HG02973 (cell line): ENCODE measurements around the gene SIGLEC12.
"Not testable (repeated sequence)": the region's sequence is repeated elsewhere in the genome, so short reads cannot be mapped to it uniquely, and the experiment has no call there.

ENCODE experiments used
- ATAC-seq: cut with Tn5 transposase; IDR thresholded peaks from one replicate; pipeline ENCODE4 v1.9.1; 2021; ENCODE audit warnings: moderate library complexity; ENCODE audit not compliant: unreplicated experiment

The SIGLEC12 gene

DNA sequence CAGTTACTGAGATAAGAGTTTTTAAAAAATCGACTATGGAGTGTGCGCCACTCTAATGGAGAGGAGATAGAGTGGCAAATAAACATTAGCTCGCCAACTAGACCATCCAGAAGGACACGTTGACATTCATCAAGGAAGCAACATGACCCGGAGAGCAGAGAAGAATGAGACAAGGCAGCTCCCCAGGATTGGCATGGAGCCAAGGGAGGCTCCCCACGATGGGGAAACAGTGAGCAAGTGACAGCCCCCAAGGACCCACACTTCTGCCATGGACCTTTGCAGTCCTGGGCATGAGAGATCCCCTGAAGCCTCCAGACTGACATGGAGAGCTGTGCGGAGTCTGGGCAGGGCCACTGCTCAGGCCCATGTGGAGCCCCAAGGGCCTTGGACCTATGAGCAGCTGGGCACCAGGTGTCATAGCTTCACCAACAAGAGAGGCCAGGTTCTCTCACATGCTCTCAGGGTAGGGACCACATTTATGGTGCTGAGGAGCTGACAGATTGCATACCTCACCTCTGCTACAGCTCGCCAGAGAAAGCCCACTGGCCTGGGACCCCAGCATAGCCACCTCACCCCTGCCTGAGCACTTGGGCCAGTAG is 23.2 kb upstream of the SIGLEC12 start:
- ATAC-seq = no peak

DNA sequence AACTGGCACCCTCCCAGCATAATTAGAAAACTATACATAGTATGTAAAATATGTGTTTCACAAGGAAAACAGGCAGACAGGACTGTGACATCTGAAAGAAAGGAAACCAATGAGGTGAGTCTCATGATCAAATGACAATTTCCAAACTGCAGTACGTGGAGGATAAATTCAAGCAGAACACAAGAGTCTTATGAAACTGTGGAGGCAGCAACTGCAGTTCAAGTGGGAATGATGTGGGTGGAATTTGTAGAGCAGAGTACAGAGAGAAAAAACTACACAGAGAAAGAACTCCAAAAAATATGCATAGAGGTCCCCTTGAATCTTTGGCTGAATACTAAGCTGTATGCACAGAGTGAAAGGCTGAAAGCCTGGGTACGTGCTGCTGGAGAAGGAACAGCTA is 20.2 kb upstream of the SIGLEC12 start:
- no peak for ATAC-seq

DNA sequence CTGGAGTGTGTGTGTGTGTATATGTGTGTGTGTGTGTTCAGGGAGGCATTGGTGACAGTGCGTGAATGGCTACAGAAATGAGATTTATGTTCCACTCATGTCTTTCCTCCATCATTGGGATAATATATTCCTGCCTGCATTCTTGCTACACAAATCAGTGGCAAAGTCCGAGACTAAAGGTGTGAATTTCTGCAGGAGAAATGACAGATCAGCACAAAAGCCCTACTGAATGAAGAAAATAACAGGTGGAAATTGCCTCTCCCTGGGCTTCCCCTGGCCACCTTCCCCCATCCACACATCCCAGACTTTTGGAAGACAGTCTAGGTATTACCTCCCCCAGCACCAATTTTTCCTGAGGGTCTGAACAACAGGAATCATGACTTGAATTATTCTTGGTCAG is 19.8 kb upstream of the SIGLEC12 start:
- no peak for ATAC-seq

DNA sequence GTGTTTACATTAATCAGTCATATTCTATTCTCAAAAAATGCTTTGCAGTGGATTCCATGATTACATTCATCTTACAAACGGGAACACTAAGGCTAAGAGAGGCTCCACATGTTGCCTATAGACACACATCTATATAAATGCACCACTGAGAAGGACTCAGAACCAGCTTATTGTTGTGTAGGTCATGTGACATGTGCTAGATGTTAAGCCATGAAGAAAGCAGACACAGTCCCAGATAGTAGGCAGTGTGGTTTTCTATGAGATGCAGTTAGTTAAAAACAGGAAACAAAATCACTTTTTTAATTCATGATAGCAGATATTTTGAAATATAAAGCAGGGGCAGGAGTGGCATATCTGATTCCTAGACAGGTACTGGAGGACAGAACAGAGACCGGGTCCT is 19.1 kb upstream of the SIGLEC12 start:
- no peak for ATAC-seq

DNA sequence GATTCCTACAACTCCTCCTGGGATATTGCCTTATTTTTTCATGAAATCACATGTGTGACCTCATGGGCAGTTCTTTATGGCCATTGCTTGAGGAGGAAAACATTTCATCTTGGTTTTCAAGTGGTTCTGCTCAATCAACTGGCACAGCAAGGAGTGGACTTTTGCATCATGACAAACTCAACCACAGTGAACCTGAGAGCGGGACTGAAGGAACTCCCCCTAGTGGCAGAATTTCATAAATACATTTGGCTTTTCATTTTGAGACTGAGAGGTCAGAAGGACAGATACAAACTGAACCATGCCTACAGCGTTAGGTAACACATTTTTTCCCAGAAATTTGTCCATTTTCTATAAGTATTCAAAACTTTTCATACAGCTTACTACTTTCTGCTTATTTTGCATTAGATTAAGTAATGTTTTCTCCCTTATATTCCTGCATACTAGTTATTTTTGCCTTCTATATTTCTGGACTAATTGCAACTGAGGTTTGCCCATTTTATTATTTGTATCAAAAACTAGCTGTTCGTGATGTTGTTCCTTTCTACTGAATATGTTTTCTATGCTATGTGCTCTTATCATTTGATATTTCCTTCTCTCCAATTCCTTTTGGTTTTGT is 13.4 kb upstream of the SIGLEC12 start:
- no peak for ATAC-seq

DNA sequence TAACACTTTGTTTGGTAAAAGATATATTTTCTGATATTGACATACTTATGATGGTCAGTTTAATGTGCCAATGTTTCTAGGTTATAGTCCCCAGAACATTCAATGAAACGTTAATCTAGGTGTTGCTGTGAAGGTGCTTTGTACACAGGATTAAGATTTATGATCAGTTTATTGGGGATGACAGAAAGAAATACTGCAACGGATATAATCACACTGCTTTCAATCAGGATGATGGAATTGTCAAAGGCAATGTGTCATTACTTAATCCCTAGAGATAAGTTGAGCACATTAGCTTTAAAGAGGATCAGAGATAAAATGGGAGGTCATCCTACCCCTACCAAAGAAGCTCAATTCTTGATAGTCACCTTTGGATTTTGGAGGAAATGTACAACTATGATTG is 12.4 kb upstream of the SIGLEC12 start:
- no peak for ATAC-seq

DNA sequence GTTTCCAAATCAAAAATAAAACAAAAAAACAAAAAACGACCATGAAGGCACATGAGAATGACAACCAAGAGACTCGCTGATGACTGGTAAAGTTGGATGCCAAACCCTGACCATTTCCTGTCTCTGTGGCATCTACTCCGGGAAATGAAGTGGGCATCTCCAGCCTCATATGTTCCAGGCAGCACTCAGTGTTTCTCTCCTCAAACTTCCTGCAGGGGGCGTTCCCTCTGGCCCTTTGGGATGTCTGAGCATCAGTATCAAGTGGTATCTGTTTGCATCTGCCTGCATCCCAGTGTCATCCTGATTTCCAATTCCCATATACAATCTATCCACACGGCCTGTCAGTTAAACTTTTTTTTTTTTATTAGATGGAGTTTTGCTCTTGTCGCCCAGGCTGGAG is 9.8 kb upstream of the SIGLEC12 start:
- no peak for ATAC-seq

DNA sequence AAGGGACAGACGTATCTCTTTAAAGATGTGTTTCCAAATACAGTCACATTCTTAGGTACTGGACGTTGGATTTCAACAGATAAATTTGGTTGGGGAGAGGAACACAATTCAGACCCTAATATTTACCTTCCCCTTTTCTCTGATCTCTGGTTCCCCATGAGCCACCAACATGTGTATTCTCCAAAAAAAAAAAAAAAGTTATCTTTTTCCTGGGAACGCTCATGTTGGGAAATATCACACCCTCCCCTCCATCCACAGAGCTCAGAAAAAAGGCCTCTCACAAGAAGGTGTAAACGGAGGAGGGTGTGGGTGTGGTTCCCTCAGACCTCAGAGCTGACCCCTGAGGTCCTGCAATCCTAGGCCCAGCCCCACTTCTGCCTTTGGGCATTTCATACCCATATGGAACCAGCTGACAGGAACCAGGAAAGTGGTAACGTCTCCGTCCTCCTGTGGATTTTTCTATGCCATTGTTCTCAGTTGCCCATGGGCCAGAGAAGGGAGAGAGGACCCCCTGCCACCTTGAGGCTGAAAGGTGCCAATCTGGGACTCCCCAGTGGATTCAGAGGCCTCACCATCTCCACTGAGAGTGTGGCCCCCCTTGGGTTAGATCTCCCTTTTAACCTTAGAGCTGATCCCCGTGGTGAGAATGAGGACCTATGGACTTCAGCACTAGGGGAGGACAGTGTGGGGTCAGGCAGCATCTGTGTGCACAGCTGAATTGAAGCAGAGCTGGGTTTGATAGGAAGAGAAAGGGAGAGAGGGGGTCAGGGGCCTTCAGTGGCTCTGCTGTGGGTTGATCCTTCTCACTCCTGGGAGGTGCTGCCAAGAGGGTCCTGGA is 8.4 kb upstream of the SIGLEC12 start:
- ATAC-seq = no peak

DNA sequence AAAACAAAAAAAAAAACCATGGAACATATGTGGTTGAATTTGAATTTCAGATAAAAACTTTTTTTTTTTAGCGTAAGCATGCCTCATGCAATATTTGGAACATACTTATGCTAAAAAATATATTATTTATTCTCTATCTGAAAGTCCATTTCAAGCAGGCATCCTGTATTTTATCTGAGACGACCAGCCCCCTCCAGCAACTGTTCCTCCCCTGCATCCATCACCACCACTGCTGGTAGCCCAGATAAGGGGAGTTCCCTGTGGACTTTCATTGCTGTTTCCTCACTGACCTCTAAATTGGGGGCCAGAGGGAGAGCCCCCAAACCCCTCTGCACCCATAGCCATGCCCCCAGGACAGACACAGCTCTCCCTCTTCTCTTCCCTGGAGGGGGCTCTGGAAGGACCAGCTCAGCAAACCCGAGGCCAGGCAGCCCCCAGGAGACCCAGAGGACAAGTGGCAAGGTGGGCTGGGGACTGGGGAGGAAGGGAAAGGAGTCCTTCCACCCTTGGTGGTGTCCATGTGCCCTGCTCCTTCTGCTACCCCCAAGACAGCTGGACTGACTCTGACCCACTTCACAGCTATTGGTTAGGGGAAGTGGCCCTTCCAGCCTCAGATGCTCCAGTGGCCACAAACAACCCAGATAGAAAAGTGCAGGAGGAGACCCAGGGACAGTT is 6.6 kb upstream of the SIGLEC12 start:
- no peak for ATAC-seq

DNA sequence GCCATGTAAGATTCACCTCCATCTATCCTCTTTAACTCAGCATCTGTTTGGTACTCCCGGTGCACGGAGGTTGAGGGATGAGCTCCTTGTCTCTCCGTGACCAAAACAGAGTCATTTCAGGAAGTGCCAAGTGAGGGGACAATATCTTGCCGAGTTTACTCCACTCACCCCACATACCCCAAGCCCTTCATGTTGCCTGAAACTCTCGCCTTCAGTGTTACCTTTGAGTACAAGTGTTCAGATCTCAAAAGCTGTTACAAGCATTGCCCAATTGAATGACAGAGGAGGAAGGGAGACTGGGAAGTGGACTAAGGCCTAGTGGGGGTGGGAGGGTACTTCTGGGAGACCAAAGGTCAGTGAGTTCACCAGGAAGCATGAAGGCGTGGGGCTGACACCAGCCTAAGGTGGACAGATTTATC is 6.0 kb upstream of the SIGLEC12 start:
- ATAC-seq = no peak

DNA sequence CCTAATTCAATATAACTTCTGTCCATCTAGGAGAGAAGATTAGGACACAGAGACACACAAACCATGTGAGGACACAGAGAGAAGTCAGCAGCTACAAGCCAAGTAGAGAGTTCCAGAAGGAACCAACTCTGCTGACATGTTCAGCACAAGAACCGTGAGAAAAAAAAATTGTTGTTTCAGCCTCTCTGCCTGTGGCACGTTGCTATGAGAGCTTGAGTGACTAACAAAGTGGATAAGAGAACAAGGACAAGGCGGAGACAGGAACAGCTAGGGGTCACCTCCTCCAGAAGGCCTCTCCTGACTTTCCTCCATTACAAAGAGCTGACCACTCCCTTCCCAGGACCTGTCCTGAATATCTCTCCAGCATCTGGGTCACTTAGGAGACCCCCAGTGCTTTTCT is 5.6 kb upstream of the SIGLEC12 start:
- ATAC-seq = no peak

DNA sequence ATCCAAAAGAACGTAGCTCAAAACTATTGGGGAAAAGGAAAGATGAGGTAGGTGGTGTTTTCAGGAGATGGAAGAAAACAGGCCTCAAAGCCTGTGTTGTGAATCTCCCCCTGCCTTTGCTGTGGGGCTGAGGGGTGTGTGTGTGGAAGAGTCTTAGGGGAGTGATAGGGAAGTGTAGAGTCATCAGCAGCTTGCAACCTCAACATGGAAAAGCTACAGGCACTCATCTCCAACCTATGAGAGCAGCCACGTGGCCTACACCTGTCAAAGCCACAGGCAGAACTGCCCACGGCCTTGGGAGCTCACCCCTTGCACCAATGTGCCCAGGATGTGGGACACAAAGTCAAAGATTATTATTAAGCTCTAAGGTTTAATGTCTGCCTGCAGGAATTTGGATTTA is 4.3 kb upstream of the SIGLEC12 start:
- no peak for ATAC-seq

DNA sequence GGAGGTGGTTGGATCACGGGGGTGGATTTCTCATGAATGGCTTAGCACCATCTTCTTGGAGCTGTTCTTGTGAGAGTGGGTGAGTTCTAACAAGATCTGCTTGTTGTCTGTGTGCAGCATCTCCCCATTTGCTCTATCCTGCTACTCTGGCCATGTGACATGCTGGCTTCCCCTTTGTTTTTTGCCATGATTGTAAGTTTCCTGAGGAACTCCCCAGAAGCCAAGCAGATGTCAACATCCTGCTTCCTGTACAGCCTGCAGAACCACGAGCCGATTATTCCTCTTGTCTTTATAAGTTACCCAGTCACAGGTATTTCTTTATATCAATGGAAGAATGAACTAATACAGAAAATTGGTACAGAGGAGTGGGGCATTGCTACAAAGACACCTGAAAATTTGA is 2.3 kb upstream of the SIGLEC12 start:
- no peak for ATAC-seq

DNA sequence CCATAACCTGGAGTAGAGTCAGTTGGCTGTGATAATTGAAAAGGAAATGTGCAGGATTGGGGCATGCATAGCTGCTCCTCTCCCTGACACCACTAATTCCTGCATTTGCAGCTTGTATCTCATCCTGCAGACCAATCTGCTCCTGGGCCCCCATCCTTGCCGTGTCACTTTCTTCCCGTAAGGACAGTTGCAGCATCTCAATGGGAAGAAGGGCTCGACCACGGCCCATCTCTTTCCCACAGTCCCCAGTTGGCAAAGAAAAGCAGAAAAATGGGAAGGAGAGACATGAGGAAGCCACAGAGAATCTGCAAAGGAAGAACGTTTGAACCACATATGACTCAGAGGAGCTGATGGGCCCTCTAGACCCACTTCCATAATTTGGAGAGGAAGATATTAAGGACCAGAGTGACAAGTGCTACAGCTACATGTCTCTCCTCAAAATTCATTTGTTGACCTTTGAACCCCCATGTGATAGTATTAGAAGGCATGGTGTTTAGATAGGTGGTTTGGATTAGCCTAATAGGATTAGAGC is 1.8 kb upstream of the SIGLEC12 start:
- ATAC-seq = no peak

DNA sequence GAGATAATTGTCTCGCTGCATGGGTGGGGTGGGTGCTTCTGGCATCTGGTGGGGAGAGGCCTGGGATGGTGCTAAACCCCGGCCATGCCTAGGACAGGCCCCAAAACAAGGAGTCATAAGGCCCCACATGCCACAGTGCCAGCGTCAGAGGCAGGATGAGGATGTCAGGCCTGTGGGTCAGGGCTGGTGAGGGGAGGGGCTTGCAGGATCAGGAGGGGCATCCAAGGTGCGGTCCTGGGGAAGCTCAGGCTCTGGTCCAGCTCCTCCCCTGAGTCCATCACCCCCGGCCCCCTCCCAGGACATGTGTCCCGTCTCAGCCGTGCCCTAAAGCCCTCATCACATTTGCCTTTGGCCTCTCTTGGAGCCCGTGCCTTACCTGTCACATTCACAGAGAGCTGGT is 669 bp downstream of the SIGLEC12 start:
- ATAC-seq = not testable (repeated sequence)

DNA sequence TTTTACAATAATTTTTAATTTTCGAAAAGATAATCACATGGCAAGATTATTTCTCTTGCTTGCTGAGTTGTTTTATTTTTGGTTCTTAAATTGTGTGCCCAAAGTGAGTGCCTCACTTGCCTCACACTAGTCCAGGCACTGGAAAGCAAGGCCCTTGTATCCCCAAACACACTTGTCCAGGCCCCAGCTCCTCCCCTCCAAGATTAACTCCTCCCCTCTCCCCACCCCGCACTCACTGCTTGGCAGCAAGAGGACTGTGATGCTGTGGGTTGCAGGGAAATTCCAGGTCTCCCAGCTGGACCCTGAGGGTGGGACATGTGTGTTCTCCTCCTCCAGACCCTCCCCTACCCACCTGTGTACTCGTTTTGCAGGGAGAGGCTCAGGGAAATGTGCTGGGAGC is 3.9 kb downstream of the SIGLEC12 start:
- ATAC-seq = no peak

DNA sequence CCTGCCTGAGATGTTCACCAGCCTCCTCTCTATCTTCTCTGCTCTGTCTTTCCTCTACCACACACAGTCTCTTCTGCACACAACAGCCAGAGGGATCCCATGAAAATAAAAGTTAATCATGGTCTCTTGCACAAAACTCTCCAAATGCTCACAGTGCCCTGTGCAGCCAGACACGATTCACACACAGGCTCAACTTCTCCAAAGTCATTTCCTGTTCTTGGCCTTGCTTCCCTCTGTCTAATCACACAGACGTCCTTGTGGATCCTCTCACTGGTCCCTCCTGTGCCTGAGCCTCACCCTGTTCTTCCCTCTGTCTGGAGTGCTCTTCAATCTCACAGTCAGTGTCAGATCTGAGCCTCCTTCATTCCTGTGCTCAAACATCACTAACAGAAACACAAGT is 7.8 kb downstream of the SIGLEC12 start:
- ATAC-seq = no peak

DNA sequence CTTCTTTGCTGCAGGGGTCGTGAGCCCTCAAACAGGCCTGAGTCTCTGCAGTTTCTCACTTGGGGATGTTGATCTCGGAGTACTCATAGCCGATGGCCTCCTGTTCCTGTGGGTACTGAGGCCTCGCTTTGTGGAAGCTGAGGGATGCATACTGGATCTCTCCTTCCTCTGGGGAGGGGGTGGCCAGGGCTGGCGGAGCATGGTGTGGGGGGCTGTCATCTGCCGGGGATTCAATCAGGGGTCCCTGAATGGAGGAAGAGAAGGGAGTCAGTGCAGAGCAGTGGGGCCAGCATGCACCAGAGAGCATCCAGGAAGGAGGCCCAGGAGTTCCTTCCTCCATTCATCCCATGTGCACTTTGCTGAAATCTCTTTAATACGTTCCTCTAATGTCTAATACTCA is 10.0 kb downstream of the SIGLEC12 start:
- ATAC-seq = no peak

DNA sequence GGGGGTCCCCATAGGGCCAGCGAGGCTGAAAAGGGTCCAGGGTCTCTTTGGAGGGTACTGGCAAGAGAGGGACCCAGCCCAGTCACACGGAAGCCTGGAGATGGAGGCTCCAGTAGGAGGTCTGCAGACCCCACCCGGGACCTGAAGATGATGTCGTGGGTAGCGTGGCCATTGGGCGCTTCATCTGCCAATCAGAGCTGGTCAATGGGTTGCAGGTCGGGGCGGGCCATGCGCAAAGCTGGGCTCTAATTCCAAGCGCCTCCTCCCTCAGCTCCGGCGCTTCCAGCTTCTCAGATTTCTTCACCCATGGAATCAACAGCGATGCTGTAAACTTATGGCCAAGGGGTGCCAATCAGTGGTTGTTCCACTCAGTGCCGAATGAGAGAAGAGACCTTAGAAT is 10.9 kb downstream of the SIGLEC12 start:
- ATAC-seq = no peak

DNA sequence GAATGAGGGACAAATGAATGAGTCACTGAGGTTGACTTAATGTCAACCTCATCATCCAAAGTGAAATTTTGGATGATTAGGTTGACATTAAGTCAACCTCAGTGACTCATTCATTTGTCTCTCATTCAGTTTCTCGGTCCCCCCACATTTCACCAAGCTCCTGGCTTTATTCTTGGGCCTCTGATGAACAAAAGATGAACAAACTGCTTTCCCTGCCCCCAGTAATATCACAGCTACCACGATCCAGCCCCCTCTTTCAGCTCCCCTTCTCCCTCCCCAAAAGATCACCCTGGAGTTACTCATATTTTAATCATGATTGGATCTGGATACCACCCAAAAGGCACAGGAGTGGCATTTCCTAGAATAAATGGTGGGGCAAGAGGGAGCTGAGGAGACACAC is 12.5 kb downstream of the SIGLEC12 start:
- no peak for ATAC-seq

DNA sequence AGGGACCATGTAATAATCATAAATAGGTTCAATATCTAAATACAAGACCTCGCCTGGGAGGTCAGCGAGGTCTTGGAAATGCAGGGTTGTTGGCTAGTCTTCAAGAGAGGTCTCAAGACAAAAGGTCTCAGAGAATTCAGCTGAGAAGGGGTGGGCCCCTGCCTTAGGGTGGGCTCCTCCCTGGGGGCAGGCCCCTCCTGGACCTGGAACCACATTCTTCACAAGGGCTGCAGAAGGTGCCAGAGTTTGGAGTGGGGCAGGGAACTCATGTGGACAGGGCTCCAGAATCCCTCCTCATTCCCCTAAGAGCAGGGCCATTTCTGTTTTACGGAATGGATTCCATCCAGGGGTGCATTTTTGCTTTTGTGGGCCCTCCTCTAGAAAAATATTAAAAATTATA is 13.1 kb downstream of the SIGLEC12 start:
- no peak for ATAC-seq
